ENCODE results near the gene TPRG1. TPM values are rescaled to one million over a fixed set of nuclear protein-coding genes. Genes with fewer than 3 reads are reported as not detected.

Gene TPRG1
- total and polyA plus RNA-seq, 2 of the 4 experiments (the other 2 are of a cell fraction): 0.17 TPM; not detected in 1

- H3K4me3 ChIP-seq (ENCODE audit: insufficient read depth, low read depth, low read length): no peak overlapping the region
- H3K9me1 ChIP-seq (ENCODE audit: insufficient read depth, low read length): no peaks in the 10 kb centered on the region
- no peak overlapping the region for H4K5ac ChIP-seq (ENCODE audit: low read depth, low read length)
- dilution Hi-C loops (cut with HindIII; ENCODE audit: low sequenced_read_pairs, unreplicated experiment): no loop called here
- no peak overlapping the region for H4K91ac ChIP-seq (ENCODE audit: insufficient read depth, low read depth, low read length)
- no peak for TF ChIP-seq CEBPB (IDR thresholded peaks at IDR 0.05; ENCODE audit: low read depth, low read length)
- no peak for TF ChIP-seq MXI1 (IDR thresholded peaks at IDR 0.05; ENCODE audit: borderline replicate concordance, low read depth, low read length)
- no peak for TF ChIP-seq CTCF (conservative IDR thresholded peaks at IDR 0.05; ENCODE audit: low read depth, low read length)
- no peak for TF ChIP-seq SMC3 (IDR thresholded peaks at IDR 0.05; ENCODE audit: low read depth, low read length)
- TF ChIP-seq RAD21 (IDR thresholded peaks at IDR 0.05; ENCODE audit: low read length): no peak
- TF ChIP-seq POLR2A (IDR thresholded peaks at IDR 0.05; ENCODE audit: low read depth, low read length): no peak
- no peak for TF ChIP-seq RCOR1 (IDR thresholded peaks at IDR 0.05; ENCODE audit: insufficient replicate concordance, low read length)
- TF ChIP-seq, protein P1, sequence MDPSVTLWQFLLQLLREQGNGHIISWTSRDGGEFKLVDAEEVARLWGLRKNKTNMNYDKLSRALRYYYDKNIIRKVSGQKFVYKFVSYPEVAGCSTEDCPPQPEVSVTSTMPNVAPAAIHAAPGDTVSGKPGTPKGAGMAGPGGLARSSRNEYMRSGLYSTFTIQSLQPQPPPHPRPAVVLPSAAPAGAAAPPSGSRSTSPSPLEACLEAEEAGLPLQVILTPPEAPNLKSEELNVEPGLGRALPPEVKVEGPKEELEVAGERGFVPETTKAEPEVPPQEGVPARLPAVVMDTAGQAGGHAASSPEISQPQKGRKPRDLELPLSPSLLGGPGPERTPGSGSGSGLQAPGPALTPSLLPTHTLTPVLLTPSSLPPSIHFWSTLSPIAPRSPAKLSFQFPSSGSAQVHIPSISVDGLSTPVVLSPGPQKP (IDR thresholded peaks at IDR 0.05; ENCODE audit: borderline replicate concordance, low read depth, low read length): no peak
- no peak for TF ChIP-seq RFX5 (IDR thresholded peaks at IDR 0.05; ENCODE audit: low read depth, low read length)
- TF ChIP-seq CHD1 (IDR thresholded peaks at IDR 0.05; ENCODE audit: low read depth, low read length): no peak
- TF ChIP-seq MAFK (IDR thresholded peaks at IDR 0.05; ENCODE audit: low read depth, low read length): no peak
- H2AK9ac ChIP-seq (replicated peaks; ENCODE audit: low read depth, low read length, poor library complexity): no peak overlapping the region
- H4K8ac ChIP-seq (ENCODE audit: low read depth in 2 of 2, low read length in 2 of 2): no peak overlapping the region
- POLR2A ChIA-PET (ENCODE audit: unreplicated experiment): no interaction called here
- intact Hi-C loops (cut with micrococcal nuclease): no loop called here
- no peak overlapping the region for H3K18ac ChIP-seq (ENCODE audit: low read depth, low read length)
- CTCF ChIA-PET: interaction anchor here (1.2 kb wide), 1 partner anchor 9 kb away, joined by 3 read pairs; no protein-coding TSS in a partner anchor
- no peak overlapping the region for H3K23ac ChIP-seq (ENCODE audit: low read depth, low read length)
- H2BK5ac ChIP-seq (ENCODE audit: low read depth, low read length, poor library complexity, severe bottlenecking): no peak overlapping the region
- no peaks in the 10 kb centered on the region for H3K4me1 ChIP-seq (ENCODE audit: control insufficient read depth, insufficient read depth, low read length)
- no peak overlapping the region for H3K4me2 ChIP-seq (ENCODE audit: low read depth, low read length)
- no peak overlapping the region for H2BK20ac ChIP-seq (ENCODE audit: low read depth, low read length)
- H3K36me3 ChIP-seq (ENCODE audit: control insufficient read depth, insufficient read depth, low read length): no peaks in the 10 kb centered on the region
- H3K9me3 ChIP-seq (ENCODE audit: control insufficient read depth, insufficient read depth, low read length): no peaks in the 10 kb centered on the region
- no peak for DNase-seq
- no peak overlapping the region for H2BK120ac ChIP-seq (ENCODE audit: low read depth, low read length)
- no peak overlapping the region for H3K56ac ChIP-seq (ENCODE audit: extremely low read depth, insufficient read depth, low read length)
- H3K14ac ChIP-seq (replicated peaks; ENCODE audit: low read depth, low read length): no peak overlapping the region
- H3K4ac ChIP-seq (ENCODE audit: low read depth, low read length): no peak overlapping the region
- no TSS peak for BruUV-seq (replicated peaks)
- H2BK15ac ChIP-seq (ENCODE audit: low read depth, low read length): no peak overlapping the region
- no peak overlapping the region for H3K27ac ChIP-seq (ENCODE audit: insufficient read depth, low read length)
- in situ Hi-C loops (cut with MboI; ENCODE audit: low sequenced_read_pairs): no loop called here
- ATAC-seq (ENCODE audit: low read depth): no peak
- H4K20me1 ChIP-seq (ENCODE audit: insufficient read depth, low read length): no peaks in the 10 kb centered on the region
- H2AK5ac ChIP-seq (ENCODE audit: low read depth, low read length): no peak overlapping the region
- H3K79me1 ChIP-seq (ENCODE audit: low read depth in 1 of 2, low read length in 2 of 2): no peaks in the 10 kb centered on the region
- WGBS, 2 experiments (ENCODE audit: extremely low coverage in 2 of 2, insufficient read length in 1 of 2): no CpG with 5 or more reads among the region's 7 CpGs
- no peak overlapping the region for H3K9ac ChIP-seq (ENCODE audit: low read depth, low read length)
- H2AFZ ChIP-seq (replicated peaks; ENCODE audit: low read length, poor library complexity): no peak overlapping the region
- peaks cover 2% of the 10 kb centered on the region for H3K27me3 ChIP-seq (ENCODE audit: control insufficient read depth, insufficient read depth, low read length)
These were observed 32.5 kb downstream of the TPRG1 start for GRCh38 chr3:189204167-189204866.
